GM12865 (cell line): Measurements from ENCODE around the gene TC2N.

ENCODE experiments used
- DNase-seq: peaks from one replicate; pipeline ENCODE4 v3.0.0; 2010; ENCODE audit warnings: low read depth
- H3K4me3 ChIP-seq: 2 replicates; pipeline ENCODE4 v1.5.1; 2011; ENCODE audit warnings: mild to moderate bottlenecking, low read depth, low read length, control low read depth
- CTCF ChIP-seq: IDR thresholded peaks from 2 replicates; pipeline ENCODE4 v1.5.1; 2011; ENCODE audit warnings: low read length, control low read depth, low read depth, inconsistent platforms; ENCODE audit not compliant: insufficient read depth; ENCODE audit errors: missing control alignments

TC2N gene

GRCh38 chr14:91858536-91859275 lies 8.6 kb downstream of the TC2N start:
- peak; percentile 67 for DNase-seq
- no peak overlapping the region for H3K4me3 ChIP-seq
- no peak for TF ChIP-seq CTCF

- H3K4me3 ChIP-seq = no peak overlapping the region
- TF ChIP-seq CTCF = no peak
- DNase-seq = no peak
Observed at GRCh38 chr14:91857614-91858013, 9.7 kb downstream of the TC2N start.

GRCh38 chr14:91854327-91854934 lies 12.9 kb downstream of the TC2N start:
- TF ChIP-seq CTCF = no peak
- H3K4me3 ChIP-seq = no peak overlapping the region
- no peak for DNase-seq

GRCh38 chr14:91851563-91851962 lies 15.8 kb downstream of the TC2N start:
- DNase-seq = no peak
- TF ChIP-seq CTCF = no peak
- no peak overlapping the region for H3K4me3 ChIP-seq

- no peak overlapping the region for H3K4me3 ChIP-seq
- no peak for DNase-seq
- no peak for TF ChIP-seq CTCF
Observed at GRCh38 chr14:91848504-91849001, 18.8 kb downstream of the TC2N start.

GRCh38 chr14:91847693-91848092 lies 19.6 kb downstream of the TC2N start:
- no peak for DNase-seq

More at GRCh38 chr14:91847693-91848092, 19.6 kb downstream of the TC2N start:
- TF ChIP-seq CTCF = no peak
- no peak overlapping the region for H3K4me3 ChIP-seq
